GM12874 (cell line): ENCODE results near the gene DNAI4.

Source experiments
- TF ChIP-seq, protein P1 (sequence below): IDR thresholded peaks from 2 replicates; pipeline ENCODE4 v1.5.1; 2011; ENCODE audit warnings: low read depth, mild to moderate bottlenecking, control low read depth, low read length, moderate library complexity; ENCODE audit not compliant: insufficient read depth

Gene DNAI4

DNA sequence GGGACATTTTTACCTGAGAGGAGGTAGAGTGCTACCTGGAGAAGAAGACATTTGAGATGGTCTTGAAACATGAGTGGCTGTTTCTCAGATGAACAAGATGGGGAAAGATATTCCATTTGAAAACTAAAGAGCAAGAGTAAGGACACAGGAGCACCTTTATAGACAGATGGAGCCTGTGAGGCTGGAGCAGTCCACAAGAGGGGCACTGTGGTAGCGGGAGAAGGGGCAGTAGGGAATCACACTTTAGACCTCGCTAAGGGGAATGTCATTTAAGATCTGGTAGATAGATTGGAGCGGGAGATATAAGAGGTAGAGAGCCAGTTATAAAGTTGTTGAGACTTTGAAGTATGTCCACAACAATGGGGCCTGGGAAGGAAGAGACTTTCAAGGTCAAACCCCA, 149.0 kb downstream of the DNAI4 start:
- TF ChIP-seq, protein P1, sequence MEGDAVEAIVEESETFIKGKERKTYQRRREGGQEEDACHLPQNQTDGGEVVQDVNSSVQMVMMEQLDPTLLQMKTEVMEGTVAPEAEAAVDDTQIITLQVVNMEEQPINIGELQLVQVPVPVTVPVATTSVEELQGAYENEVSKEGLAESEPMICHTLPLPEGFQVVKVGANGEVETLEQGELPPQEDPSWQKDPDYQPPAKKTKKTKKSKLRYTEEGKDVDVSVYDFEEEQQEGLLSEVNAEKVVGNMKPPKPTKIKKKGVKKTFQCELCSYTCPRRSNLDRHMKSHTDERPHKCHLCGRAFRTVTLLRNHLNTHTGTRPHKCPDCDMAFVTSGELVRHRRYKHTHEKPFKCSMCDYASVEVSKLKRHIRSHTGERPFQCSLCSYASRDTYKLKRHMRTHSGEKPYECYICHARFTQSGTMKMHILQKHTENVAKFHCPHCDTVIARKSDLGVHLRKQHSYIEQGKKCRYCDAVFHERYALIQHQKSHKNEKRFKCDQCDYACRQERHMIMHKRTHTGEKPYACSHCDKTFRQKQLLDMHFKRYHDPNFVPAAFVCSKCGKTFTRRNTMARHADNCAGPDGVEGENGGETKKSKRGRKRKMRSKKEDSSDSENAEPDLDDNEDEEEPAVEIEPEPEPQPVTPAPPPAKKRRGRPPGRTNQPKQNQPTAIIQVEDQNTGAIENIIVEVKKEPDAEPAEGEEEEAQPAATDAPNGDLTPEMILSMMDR: no peak

DNA sequence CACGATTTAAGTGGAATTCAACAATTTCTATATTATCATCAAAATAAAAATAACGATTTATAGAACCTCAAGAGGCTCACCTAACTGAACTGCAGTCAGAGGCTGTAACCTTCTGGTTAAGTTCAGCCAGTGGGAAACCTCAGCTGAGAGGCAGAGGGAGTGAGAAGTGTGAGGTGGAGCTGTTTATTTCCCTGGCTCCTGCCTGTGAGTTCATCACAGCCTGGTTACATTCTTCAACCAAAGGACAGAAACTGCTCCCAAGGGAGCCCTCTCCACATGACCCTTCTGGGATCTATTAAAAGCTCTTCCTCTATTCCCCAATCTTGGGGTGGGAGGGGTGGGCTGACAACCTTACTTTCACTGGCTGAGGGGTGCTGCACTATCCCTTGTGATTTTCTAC, 150.2 kb downstream of the DNAI4 start:
- TF ChIP-seq, protein P1: no peak

DNA sequence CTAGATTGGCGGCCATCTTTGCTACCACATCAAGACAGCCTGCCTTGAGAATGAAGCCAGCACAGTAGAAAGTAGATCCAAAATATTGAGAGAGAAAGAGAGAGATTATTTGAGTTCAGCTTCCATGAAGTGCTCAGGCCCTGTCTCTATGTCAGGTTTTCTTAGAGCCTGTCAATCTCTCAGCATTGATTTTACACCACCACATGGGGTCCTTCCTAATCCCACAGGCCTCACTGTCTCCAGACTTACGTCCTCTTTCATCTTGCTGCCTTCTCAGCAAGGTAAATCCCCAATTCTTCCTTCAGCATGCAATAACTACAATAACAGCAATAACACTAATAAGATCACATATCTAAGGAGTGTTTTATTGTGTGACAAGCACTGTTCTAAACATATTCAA, 151.4 kb downstream of the DNAI4 start:
- TF ChIP-seq, protein P1: no peak

DNA sequence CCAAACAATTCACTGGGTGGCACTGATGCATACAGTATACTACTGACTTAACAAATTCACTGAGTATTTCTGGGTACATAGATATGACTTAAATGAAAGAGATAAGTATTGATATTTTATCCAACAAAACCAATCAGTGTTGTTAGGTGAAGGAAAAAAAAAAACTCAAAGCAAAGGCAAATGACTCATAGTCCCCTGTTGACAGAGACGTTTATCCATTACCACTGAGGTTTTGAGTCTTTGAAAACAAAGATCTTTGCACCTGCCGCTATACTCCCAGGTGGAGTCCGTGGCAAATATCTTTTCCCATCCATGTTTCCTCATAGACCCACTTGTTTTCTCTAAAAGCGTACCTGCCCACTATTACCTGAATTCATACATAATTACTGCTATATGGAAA, 154.0 kb downstream of the DNAI4 start:
- TF ChIP-seq, protein P1: no peak

DNA sequence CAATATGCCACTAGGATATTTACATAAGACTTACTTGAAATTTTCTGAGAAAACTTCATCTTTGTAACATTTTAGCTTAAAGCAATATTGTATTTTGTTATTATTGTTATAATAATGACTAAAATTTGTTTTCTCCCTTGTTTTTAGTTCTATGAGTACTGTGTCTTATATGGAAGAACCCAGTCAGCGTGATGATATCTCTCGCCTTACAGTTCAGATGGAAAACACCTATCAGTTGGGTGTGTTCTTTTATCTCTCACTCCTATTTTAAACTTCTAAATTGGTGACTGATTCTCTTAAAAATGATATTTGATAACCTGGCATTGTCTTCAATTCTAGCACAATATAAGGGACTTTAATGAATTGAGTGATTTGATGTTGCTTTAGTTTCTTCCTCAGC, 154.4 kb downstream of the DNAI4 start:
- TF ChIP-seq, protein P1: no peak

DNA sequence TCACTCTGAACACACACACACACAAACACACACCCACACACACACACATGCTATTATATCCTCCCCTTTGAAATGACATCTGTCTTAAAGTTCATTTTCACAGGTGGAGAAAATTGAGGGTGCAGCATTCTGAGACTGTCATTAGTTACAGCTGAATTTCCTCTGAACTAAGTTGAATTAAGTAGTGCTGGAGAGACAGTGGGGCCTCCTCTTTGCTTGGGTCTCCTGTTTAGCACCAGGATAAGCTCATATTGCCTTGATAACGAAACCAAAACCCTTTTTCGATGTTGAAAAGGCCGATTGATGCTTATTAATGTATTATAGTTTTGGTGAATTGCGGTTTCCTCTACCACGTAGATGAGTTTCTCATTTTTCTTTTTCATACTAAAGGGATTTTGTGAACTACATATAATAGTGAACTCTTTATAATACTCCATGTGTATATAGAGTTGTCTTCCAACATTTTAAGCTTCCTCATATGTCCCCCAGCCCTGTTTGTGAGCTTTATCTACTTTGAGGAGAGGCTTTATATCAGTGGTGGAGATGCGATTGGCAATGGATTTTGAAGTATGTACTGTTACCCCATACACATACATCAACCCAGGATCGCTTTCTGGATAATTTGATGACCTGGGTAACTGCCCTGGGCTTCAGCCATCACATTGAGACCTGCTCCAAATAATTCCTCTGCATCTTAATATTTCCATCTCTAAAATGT, 155.0 kb downstream of the DNAI4 start:
- TF ChIP-seq, protein P1: no peak

DNA sequence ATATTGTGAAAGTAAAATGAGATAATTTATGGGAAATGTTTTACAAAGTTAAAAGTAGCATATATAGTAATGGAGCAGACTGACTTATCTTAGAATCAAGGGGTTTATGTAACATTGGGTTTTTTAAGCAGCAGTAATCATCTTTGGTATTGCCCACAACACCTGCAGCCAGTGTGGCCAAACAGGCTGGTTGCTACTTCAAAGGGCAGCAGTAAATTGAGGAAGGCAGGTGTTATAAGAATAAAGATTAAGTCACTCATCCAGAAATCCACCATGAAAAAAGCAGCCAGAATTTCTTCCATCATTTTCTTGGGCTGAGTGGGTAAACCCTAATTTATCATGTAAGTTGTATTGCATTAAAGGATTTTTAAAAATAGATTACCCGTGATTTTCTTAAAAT, 155.7 kb downstream of the DNAI4 start:
- TF ChIP-seq, protein P1: no peak
